CD1c-positive myeloid dendritic cell (primary cell): Measurements from ENCODE around the gene MMEL1.
"Not testable (repeated sequence)": the region's sequence is repeated elsewhere in the genome, so short reads cannot be mapped to it uniquely, and the experiment has no call there.

Source experiments
- DNase-seq: peaks from one replicate; pipeline ENCODE4 v3.0.0-alpha.2; 2016; ENCODE audit errors: extremely low spot score

MMEL1 gene, protein sequence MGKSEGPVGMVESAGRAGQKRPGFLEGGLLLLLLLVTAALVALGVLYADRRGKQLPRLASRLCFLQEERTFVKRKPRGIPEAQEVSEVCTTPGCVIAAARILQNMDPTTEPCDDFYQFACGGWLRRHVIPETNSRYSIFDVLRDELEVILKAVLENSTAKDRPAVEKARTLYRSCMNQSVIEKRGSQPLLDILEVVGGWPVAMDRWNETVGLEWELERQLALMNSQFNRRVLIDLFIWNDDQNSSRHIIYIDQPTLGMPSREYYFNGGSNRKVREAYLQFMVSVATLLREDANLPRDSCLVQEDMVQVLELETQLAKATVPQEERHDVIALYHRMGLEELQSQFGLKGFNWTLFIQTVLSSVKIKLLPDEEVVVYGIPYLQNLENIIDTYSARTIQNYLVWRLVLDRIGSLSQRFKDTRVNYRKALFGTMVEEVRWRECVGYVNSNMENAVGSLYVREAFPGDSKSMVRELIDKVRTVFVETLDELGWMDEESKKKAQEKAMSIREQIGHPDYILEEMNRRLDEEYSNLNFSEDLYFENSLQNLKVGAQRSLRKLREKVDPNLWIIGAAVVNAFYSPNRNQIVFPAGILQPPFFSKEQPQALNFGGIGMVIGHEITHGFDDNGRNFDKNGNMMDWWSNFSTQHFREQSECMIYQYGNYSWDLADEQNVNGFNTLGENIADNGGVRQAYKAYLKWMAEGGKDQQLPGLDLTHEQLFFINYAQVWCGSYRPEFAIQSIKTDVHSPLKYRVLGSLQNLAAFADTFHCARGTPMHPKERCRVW

DNA sequence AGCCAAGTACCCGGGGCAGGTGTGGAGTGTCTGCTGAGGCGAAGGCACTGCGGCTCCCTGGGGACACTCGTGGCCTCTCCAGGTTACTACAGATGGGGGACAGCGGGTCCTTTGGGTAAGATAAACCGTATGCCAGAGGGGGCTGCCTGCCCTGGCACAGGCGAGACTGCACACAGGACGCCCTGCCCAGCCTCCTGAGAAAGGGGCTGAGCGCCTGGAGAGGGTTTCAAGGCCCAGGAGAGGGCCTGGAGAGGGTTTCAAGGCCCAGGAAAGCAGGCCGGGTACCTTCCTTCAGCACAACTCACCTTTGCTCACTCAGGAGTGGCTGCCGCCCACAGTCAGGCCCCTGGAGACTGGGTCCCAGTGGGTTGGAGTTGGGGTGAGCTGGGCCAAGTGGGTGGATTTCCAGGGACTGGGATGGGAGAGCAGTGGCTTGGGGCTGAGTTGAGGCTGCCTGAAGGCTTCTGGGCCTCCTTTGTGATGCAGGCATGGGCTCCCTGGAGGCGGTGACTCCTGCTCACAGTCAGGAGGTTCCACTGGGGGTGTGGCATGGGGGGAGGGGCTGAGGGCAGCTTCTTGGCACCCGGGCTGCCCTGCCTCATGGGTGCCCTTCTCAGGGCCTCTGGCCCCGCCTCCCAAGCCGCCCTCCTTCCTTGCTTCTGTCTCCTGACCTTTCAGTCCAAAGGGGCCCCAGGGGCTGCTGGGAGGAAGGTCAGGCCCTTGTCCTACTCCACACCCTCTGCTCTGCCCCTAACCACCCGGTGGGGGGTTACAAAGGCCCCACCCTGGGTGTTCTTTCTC, at the start of gene MMEL1:
Gene MMEL1, minus strand, starts transcription at position 456 of the 801 bp plus-strand sequence. CDS start 3,532 bp downstream, outside the sequence.
- no peak for DNase-seq

DNA sequence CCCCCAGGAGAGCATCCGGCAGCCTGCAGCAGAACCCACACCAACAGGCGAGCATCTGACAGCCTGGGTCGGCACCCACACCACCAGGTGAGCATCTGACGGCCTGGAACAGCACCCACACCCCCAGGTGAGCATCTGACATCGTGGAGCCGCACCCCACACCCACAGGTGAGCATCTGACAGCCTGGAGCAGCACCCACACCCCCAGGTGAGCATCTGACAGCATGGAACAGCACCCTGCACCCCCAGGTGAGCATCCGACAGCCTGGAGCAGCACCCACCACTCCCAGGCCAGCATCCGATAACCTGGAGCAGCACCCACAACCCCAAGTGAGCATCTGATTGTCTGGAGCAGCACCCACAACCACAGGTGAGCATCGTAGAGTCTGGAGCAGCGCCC, 43.9 kb upstream of the MMEL1 start:
- not testable (repeated sequence) for DNase-seq

DNA sequence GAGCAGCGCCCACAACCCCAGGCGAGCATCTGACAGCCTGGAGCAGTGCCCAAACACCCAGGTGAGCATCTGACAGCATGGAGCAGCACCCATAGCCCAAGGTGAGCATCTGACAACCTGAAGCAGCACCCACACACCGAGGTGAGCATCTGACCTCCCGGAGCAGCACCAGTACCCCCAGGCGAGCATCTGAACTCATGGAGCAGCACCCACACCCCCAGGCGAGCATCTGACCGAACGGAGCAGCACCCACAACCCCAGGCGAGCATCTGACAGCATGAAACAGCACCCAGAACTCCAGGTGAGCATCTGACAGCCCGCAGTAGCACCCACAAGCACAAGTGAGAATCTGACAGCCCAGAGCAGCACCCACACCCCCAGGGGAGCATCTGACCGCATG, 38.8 kb upstream of the MMEL1 start:
- not testable (repeated sequence) for DNase-seq

DNA sequence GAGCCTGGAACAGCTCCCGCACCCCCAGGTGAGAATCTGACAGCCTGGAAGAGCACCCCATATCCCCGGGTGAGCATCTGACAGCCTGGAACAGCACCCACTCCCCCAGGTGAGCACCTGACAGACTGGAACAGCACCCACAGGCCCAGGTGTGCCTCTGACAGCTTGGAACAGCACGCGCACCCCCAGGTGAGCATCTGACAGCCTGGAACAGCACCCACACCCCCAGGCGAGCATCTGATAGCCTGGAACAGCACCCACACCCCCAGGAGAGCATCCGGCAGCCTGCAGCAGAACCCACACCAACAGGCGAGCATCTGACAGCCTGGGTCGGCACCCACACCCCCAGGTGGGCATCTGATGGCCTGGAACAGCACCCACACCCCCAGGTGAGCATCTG, 27.0 kb upstream of the MMEL1 start:
- DNase-seq: not testable (repeated sequence)

DNA sequence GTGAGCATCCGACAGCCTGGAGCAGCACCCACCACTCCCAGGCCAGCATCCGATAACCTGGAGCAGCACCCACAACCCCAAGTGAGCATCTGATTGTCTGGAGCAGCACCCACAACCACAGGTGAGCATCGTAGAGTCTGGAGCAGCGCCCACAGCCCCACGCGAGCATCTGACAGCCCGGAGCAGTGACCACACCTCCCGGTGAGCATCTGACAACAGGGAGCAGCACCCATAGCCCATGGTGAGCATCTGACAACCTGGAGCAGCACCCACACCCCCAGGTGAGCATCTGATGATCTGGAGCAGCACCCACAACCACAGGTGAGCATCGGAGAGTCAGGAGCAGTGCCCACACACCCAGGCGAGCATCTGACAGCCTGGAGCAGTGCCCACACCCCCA, 25.1 kb upstream of the MMEL1 start:
- not testable (repeated sequence) for DNase-seq

DNA sequence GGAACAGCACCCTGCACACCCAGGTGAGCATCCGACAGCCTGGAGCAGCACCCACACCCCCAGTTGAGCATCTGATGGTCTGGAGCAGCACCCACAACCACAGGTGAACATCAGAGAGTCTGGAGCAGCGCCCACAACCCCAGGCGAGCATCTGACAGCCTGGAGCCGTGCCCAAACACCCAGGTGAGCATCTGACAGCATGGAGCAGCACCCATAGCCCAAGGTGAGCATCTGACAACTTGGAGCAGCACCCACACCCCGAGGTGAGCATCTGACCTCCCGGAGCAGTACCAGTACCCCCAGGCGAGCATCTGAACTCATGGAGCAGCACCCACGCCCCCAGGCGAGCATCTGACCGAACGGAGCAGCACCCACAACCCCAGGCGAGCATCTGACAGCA, 24.3 kb upstream of the MMEL1 start:
- DNase-seq: not testable (repeated sequence)

DNA sequence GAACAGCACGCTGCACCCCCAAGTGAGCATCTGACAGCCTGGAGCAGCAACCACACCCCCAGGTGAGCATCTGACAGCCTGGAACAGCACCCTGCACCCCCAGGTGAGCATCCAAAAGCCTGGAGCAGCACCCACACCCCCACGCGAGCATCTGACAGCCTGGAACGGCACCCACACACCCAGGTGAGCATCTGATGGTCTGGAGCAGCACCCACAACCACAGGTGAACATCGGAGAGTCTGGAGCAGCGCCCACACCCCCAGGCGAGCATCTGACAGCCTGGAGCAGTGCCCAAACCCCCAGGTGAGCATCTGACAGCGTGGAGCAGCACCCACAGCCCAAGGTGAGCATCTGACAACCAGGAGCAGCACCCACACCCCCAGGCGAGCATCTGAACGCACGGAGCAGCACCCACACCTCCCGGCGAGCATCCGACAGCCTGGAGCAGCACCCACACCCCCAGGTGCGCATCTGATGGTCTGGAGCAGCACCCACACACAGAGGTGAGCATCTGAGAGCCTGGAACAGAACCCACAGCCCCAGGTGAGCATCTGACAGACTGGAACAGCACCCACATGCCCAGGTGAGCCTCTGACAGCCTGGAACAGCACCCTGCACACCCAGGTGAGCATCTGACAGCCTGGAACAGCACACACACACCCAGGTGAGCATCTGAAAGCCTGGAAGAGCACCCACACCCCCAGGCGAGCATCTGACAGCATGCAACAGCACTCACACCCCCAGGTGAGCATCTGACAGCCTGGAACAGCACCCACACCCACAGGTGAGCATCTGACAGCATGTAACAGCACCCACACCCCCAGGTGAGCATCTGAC, 23.0 kb upstream of the MMEL1 start:
- DNase-seq: not testable (repeated sequence)

DNA sequence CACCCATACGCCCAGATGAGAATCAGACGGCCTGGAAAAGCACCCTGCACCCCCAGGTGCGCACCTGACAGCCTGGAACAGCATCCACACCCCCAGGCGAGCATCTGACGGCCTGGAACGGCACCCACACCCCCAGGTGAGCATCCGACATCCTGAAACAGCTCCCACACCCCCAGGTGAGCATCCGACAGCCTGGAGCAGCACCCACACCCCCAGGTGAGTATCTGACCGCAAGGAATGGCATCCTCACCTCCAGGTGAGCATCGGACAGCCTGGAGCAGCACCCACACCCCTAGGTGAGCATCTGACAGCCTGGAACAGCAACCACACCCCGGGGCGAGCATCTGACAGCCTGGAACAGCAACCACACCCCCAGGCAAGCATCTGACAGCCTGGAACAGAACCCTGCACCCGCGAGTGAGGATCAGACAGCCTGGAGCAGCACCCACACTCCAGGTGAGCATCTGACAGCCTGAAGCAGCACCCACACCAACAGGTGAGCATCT, 21.7 kb upstream of the MMEL1 start:
- DNase-seq: peak; percentile 3

DNA sequence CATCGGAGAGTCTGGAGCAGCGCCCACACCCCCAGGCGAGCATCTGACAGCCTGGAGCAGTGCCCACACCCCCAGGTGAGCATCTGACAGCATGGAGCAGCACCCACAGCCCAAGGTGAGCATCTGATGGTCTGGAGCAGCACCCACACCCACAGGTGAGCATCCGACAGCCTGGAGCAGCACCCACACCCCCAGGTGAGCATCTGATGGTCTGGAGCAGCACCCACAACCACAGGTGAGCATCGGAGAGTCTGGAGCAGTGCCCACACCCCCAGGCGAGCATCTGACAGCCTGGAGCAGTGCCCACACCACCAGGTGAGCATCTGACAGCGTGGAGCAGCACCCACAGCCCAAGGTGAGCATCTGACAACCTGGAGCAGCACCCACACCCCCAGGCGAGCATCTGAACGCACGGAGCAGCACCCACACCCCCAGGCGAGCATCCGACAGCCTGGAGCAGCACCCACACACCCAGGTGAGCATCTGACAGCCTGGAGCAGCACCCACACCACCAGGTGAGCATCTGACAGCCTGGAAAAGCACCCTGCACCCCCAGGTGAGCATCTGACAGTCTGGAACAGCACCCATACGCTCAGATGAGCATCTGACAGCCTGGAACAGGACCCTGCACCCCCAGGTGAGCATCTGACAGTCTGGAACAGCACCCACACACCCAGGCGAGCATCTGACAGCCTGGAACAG, 21.1 kb upstream of the MMEL1 start:
- DNase-seq: not testable (repeated sequence)

DNA sequence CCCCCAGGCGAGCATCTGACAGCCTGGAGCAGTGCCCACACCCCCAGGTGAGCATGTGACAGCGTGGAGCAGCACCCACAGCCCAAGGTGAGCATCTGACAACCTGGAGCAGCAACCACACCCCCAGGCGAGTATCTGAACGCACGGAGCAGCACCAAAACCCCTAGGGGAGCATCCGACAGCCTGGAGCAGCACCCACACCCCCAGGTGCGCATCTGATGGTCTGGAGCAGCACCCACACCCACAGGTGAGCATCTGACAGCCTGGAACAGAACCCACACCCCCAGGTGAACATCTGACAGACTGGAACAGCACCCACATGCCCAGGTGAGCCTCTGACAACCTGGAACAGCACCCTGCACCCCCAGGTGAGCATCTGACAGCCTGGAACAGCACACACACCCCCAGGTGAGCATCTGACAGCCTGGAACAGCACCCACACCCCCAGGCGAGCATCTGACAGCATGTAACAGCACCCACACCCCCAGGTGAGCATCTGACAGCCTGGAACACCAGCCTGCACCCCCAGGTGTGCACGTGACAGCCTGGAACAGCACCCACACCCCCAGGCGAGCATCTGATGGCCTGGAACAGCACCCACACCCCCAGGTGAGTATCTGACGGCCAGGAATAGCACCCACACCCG, 20.2 kb upstream of the MMEL1 start:
- DNase-seq: not testable (repeated sequence)

DNA sequence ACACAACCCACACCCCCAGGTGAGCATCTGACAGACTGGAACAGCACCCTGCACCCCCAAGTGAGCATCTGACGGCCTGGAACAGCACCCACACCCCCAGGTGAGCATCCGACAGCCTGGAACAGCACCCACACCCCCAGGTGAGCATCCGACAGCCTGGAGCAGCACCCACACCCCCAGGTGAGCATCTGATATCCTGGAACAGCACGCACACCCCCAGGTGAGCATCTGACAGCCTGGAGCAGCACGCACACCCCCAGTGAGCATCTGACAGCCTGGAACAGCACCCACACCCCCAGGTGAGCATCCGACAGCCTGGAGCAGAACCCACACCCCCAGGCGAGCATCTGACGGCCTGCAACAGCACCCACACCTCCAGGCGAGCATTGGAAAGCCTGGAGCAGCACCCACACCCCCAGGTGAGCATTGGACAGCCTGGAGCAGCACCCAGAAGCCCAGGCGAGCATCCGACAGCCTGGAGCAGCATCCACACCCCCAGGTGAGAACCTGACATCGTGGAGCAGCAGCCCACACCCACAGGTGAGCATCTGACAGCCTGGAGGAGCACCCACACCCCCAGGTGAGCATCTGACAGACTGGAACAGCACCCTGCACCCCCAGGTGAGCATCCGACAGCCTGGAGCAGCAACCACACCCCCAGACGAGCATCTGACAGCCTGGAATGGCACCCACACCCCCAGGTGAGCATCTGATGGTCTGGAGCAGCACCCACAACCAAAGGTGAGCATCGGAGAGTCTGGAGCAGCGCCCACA, 19.5 kb upstream of the MMEL1 start:
- not testable (repeated sequence) for DNase-seq

DNA sequence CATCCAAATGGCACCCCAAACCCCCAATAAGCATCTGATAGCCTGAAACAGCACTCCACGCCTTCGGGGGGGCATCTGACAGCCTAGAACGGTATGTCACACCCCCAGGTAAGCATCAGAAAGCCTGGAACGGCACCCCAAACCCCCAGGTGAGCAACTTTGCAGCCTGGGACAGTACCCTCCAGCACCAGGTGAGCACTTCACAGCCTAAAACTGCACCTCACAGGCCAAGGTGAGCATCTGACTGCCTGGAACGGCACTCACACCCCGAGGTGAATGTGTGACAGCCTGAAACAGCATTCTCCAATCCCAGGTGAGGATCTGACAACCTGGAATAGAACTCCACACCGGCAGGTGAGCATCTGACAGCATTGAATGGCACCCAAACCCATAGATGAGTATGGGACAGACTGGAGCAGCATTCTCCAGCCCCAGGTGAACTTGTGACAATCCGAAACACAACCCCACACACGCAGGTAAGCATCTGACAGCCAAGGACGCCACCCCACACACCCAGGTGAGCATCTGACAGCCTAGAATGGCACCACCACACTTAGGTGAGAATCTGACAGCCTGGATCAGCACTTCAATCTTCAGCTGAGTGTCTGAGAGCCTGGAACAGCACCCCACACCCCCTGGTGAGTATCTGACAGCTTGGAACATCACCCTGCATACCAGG, 18.3 kb upstream of the MMEL1 start:
- DNase-seq: no peak

DNA sequence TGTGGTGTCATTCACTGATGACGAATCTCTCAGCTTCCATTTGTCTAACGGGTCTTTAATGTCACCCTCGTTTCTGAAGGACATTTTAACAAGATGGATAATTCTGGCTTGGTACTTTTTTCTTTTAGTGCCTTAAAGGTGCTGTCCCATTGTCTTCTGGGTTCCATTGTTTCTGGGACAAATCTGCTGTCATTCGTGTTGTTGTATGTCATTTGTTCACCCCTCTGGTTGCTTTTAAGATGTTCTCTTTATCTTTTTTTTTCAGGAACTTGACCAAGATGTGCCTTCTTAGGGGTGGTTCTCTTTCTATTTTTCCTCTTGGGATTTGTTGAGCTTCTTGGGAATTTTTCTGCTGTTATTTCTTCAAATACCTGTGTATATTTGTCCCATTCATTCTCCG, 14.0 kb upstream of the MMEL1 start:
- no peak for DNase-seq

DNA sequence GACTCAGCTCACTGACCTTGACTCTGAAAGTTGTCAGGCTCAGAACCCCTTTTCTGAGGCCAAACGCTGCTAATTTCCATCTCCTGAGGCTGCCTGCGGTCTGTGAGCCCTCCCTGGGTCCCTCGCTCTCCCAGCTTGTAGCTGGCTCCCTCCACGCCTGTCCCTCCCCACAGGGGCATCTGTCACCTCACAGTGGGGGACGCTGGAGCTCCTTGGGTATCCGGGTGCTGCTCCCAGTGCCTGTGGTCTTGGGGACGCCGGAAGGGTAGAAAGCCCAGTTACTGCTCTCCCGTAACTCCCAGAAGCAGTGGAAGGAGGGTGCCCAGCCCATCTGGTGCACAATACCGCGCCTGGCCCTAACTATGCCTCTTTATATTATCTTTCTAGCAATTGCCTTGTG, 13.0 kb upstream of the MMEL1 start:
- DNase-seq: no peak

DNA sequence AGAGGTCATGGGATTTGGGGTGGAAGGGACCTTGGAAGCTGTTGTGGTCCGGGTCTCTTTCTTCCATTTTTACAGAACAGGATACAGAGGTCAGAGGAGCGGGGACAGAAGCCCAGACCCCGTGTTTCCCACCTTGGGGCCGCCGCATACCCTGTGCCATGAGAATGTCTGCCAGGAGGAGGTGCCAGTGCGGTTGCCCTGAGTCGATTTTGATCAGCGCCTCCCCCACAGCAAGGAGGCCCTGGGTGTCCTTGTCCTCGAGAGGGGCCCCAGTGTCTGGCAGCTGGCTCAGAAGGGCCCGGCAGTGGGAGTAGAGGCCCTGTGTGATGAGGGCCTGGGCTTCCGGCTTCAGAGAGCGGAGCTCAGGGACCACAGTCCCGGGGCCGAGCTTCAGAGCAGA, 12.3 kb upstream of the MMEL1 start:
- no peak for DNase-seq

DNA sequence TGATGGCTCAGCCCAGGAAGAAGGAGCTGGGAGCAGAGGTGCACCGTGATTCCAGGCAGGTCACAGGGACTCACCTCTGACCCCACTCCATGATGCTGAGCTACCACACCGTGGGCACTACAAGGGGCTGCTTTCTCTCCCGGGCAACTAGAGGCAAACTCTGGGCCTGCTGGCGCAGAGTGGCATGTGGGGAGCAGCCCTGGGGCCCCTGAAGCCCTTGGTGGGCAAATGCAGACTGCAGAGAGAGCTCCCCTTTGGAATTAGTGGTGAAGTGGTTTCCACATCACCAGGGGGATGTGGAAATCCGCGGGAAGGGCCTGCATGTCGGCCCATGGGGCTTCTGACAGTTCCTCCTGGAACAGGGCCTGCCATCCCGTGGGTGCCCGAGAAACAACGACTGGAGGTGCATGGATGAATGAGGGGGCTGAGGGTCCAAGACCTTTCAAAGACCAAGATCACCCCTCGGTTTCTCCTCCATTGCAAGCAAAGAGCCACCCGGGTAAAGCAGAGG, 11.8 kb upstream of the MMEL1 start:
- no peak for DNase-seq

DNA sequence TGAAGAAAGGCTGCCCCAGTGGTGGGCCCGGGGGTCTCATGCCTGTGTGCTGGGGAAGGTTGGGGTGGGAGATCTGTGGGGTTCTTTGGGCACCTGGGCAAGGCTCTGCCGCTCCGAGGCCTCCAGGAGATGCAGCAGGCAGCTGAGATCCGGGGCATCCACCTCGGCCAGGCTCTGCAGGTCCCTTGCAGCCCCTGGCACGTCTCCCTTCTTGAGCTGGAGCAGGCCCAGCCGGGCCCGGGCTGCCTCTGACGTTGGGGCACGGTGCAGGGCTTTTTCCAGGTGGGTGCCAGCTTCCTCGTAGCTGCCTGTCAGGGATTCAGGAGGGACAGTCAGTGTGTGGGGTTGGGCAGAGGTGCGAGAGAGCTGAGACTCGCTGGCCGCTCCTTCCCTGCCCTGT, 11.4 kb upstream of the MMEL1 start:
- DNase-seq: no peak

DNA sequence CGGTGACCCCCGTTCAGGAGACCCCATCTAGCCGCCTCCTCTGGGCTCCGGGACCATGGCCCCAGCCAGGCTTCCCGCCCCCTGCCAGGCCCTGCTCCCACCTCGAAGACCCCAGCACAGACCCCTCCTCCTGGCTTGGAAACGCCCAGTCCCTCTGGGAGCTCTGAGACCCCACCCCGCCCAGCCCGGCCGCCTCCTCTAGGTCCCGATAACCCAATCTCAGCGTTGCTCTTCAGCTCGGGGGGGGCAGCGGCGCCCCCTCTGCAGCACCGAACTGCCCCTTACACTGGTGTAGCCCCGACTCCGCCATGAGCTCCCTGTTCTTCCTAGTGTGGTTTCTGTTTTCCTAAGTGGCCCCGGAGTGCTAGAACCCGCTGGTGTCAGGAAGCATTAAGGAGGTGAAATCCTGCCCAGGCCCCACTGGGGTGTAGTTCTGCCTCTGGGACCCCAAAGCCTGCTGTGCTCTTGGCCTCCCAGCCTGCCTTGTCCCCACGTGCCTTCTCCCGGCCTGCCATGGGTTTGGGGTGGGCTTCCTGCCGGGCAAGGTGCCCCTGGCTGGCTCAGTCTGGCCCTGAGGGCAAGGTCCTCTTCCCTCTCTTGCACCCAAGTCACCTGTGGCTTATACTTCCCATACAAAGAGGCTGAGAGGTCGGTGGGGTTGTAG, 10.7 kb upstream of the MMEL1 start:
- no peak for DNase-seq
